Measurements from ENCODE around the gene NBPF15. TPM values are rescaled to one million over a fixed set of nuclear protein-coding genes. Genes with fewer than 3 reads are reported as not detected.
"Not testable (repeated sequence)": the region's sequence is repeated elsewhere in the genome, so short reads cannot be mapped to it uniquely, and the experiment has no call there.

Gene NBPF15
- total RNA-seq, 1 experiment from 2014 or later, result 33.9 TPM

DNA sequence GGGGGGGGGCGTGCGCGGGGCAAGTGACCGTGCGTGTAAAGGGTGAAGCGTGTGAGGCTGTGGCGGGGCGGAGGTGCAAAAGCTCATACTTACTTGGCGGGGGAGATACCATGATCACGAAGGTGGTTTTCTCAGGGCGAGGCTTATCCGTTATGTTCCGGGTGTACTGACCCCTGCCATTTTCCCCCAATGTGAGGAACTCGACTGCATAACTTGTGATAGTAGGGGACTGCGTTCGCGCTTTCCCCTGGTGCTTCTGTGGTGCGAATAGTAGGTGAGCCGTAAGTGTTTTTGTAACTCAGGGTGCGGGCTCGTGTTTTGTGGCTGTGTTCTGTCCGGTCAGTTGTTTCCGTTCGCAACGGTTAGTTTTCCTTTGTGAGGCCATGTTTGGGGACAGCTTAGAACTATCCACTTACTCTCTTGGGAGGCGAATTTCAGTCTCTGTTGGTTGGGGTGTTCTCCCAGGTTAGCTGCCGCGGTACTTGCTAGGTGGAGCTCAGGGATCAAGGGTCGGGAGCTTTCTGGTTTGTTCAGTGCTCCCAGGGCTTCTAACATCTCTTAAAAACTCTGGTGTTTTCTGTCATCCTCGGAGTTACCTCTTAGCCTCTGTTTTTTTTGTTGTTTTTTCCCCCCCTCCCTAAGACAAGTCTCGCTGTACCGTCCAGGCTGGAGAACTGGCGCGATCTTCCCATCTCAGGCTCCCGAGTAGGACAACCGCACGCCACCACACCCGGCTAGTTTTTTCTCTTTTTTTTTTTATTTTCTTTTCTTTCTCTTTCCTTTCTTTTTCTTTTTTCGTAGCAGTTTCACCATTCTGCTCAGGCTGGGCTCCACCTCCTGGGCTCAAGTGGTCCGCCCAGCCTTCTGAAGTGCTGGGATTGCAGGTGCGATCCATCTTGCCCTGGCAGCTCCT lies 48.7 kb downstream of the NBPF15 start:
- H3K27me3 ChIP-seq (replicated peaks; ENCODE audit: insufficient read depth, low read depth, low read length, poor library complexity); CTCF ChIA-PET; H3K4me1 ChIP-seq (ENCODE audit: insufficient read depth, low read length, poor library complexity, severe bottlenecking); H3K9me3 ChIP-seq (ENCODE audit: low read depth, low read length, poor library complexity, severe bottlenecking); H3K36me3 ChIP-seq (ENCODE audit: insufficient read depth, low read length, poor library complexity, severe bottlenecking); intact Hi-C loops (cut with micrococcal nuclease; ENCODE audit: unreplicated experiment): not testable (repeated sequence)
- POLR2A ChIA-PET (ENCODE audit: low non-redundant PET), result interaction anchor here (0.7 kb wide), 3 partner anchors 10 to 139 kb away, joined by 3 to 8 read pairs (median 5); no protein-coding TSS in a partner anchor
- TSS peak; percentile 97 for BruUV-seq (replicated peaks)
- Histone ChIP-seq H3K4me3 (ENCODE audit: low read depth, low read length, poor library complexity, severe bottlenecking) (peak overlapping the region; percentile 39), H3K27ac (ENCODE audit: low read depth, low read length, poor library complexity, severe bottlenecking) (peak overlapping the region; percentile 54)
- peak; percentile 97 for DNase-seq (ENCODE audit: low spot score)

DNA sequence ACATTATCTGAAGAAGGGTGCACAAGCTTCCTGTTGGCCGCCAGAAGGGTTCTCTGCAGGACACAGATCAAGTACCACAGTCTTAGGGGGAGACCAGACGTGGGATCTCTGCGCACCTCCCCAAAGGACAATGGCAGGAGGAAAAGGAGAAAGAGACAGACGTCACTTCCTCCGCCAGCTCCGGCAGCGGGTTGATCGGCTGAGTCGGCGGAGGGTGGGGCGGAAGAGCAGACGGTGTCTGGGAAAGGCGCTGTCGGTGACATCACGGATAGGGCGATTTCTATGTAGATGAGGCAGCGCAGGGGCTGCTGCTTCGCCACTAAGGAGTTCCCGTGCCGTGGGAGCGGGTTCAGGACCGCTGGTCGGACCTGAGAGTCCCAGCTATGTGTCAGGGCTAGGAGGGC lies 49.4 kb downstream of the NBPF15 start:
- peak; percentile 80 for DNase-seq (ENCODE audit: low spot score)
- H3K9me3 ChIP-seq (ENCODE audit: low read depth, low read length, poor library complexity, severe bottlenecking); H3K27me3 ChIP-seq (replicated peaks; ENCODE audit: insufficient read depth, low read depth, low read length, poor library complexity); H3K4me1 ChIP-seq (ENCODE audit: insufficient read depth, low read length, poor library complexity, severe bottlenecking); H3K4me3 ChIP-seq (ENCODE audit: low read depth, low read length, poor library complexity, severe bottlenecking); CTCF ChIA-PET; BruUV-seq (replicated peaks); H3K27ac ChIP-seq (ENCODE audit: low read depth, low read length, poor library complexity, severe bottlenecking); intact Hi-C loops (cut with micrococcal nuclease; ENCODE audit: unreplicated experiment); H3K36me3 ChIP-seq (ENCODE audit: insufficient read depth, low read length, poor library complexity, severe bottlenecking): not testable (repeated sequence)
- POLR2A ChIA-PET (ENCODE audit: low non-redundant PET), result interaction anchor here (0.7 kb wide), 2 partner anchors 134 to 140 kb away, joined by 5 to 8 read pairs; no protein-coding TSS in a partner anchor

DNA sequence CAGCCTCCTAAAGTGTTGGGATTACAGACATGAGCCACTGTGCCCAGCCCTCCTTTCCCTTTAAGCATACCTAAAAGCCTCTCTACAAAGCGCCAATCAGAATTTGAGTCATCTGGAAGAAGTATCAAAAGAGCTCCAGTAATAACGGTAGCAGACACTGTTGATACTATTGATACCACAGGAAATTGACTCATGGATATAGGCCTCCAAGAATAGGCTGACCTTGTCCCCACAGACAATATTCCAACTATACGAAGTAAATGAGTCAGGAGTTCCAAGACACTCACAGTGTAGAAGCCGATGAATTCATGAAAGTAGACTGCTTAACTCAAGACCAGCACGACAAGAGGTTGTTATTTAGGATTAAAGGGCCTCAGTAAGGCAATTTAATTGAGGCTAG lies 58.7 kb downstream of the NBPF15 start:
- not testable (repeated sequence) for DNase-seq (ENCODE audit: low spot score); BruUV-seq (replicated peaks)

DNA sequence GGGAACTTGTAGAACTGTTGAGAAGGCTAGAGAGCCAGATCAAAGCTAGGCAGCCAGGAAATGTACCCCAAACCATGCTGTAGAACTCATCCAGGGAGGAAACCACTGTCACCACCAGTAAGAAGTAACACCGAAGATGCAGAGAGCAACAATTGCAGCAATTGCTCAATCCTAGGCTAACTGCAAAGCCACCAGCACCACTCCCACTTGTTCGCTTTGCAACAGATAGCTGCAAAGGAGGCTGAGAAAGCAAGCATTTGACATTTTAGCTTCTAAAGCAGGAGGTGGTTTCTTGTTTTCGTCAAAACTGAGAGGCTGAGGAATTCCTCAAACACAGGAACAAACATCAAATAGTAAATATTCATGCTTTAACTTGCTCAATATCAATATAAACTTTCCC lies 89.8 kb downstream of the NBPF15 start:
- H3K4me1 ChIP-seq (ENCODE audit: insufficient read depth, low read length, poor library complexity, severe bottlenecking); CTCF ChIA-PET; BruUV-seq (replicated peaks): not testable (repeated sequence)

More for the DNA sequence above, 58.7 kb downstream of the NBPF15 start:
- H3K27ac ChIP-seq (ENCODE audit: low read depth, low read length, poor library complexity, severe bottlenecking); H3K4me3 ChIP-seq (ENCODE audit: low read depth, low read length, poor library complexity, severe bottlenecking); H3K9me3 ChIP-seq (ENCODE audit: low read depth, low read length, poor library complexity, severe bottlenecking); H3K27me3 ChIP-seq (replicated peaks; ENCODE audit: insufficient read depth, low read depth, low read length, poor library complexity); POLR2A ChIA-PET (ENCODE audit: low non-redundant PET); intact Hi-C loops (cut with micrococcal nuclease; ENCODE audit: unreplicated experiment); CTCF ChIA-PET; H3K36me3 ChIP-seq (ENCODE audit: insufficient read depth, low read length, poor library complexity, severe bottlenecking); H3K4me1 ChIP-seq (ENCODE audit: insufficient read depth, low read length, poor library complexity, severe bottlenecking): not testable (repeated sequence)

More for the DNA sequence above, 89.8 kb downstream of the NBPF15 start:
- H3K36me3 ChIP-seq (ENCODE audit: insufficient read depth, low read length, poor library complexity, severe bottlenecking); H3K4me3 ChIP-seq (ENCODE audit: low read depth, low read length, poor library complexity, severe bottlenecking); H3K9me3 ChIP-seq (ENCODE audit: low read depth, low read length, poor library complexity, severe bottlenecking); intact Hi-C loops (cut with micrococcal nuclease; ENCODE audit: unreplicated experiment); H3K27me3 ChIP-seq (replicated peaks; ENCODE audit: insufficient read depth, low read depth, low read length, poor library complexity); DNase-seq (ENCODE audit: low spot score); POLR2A ChIA-PET (ENCODE audit: low non-redundant PET); H3K27ac ChIP-seq (ENCODE audit: low read depth, low read length, poor library complexity, severe bottlenecking): not testable (repeated sequence)

Other genes with a start within 250 kb of the NBPF15 start
- gene PPIAL4E, start 88.0 kb downstream of the NBPF15 start, total RNA-seq (2021), result not detected in 2 replicates
- not detected in 2 replicates for gene PPIAL4F, start 131.2 kb upstream of the NBPF15 start, total RNA-seq (2021)

All from A673 (cell line).